Parathyroid adenoma (tissue), 2 donors: ENCODE measurements around the gene NECTIN1.

ENCODE experiments used
- H2AFZ ChIP-seq: fragments of 300-600 bp; sonication (generic); one replicate; pipeline ENCODE4 v1.7.0; 2017; ENCODE audit warnings: antibody characterized with exemption, mild to moderate bottlenecking
- H3K27ac ChIP-seq: fragments of 300-600 bp; sonication (generic); one replicate; pipeline ENCODE4 v1.7.0; 2017
- H3K27me3 ChIP-seq: fragments of 300-600 bp; sonication (generic); one replicate; pipeline ENCODE4 v1.7.0; 2017; ENCODE audit warnings: low read length; ENCODE audit not compliant: control insufficient read depth, insufficient read depth
- H3K36me3 ChIP-seq: fragments of 300-600 bp; sonication (generic); one replicate; pipeline ENCODE4 v1.7.0; 2017; ENCODE audit warnings: low read length; ENCODE audit not compliant: control insufficient read depth, insufficient read depth
- H3K4me1 ChIP-seq: fragments of 300-600 bp; sonication (generic); one replicate; pipeline ENCODE4 v1.7.0; 2017; ENCODE audit warnings: control low read depth
- H3K4me2 ChIP-seq: fragments of 300-600 bp; sonication (generic); one replicate; pipeline ENCODE4 v1.7.0; 2017; ENCODE audit warnings: low read length
- H3K4me3 ChIP-seq: fragments of 300-600 bp; sonication (generic); one replicate; pipeline ENCODE4 v1.7.0; 2017; ENCODE audit warnings: low read depth, low read length
- H3K79me2 ChIP-seq: fragments of 300-600 bp; sonication (generic); one replicate; pipeline ENCODE4 v1.7.0; 2017; ENCODE audit warnings: control low read depth
- H3K9ac ChIP-seq: fragments of 300-600 bp; sonication (generic); one replicate; pipeline ENCODE4 v1.7.0; 2017; ENCODE audit warnings: mild to moderate bottlenecking
- H3K9me3 ChIP-seq: fragments of 300-600 bp; sonication (generic); one replicate; pipeline ENCODE4 v1.7.0; 2017; ENCODE audit warnings: low read length; ENCODE audit not compliant: control insufficient read depth
- CTCF ChIP-seq: fragments of 300-600 bp; sonication (generic); IDR thresholded peaks from one replicate; pipeline ENCODE4 v1.7.0; 2017; ENCODE audit warnings: antibody characterized with exemption, mild to moderate bottlenecking
- donor health status: primary hyperparathyroidism.

NECTIN1 gene

GRCh38 chr11:119691020-119691666, 37.9 kb downstream of the NECTIN1 start:
- no peaks in the 10 kb centered on the region for H3K36me3 ChIP-seq
- no peaks in the 10 kb centered on the region for H3K4me1 ChIP-seq
- no peak overlapping the region for H3K9ac ChIP-seq
- H2AFZ ChIP-seq, result no peak overlapping the region
- no peak overlapping the region for H3K4me2 ChIP-seq
- no peak for TF ChIP-seq CTCF
- no peak overlapping the region for H3K4me3 ChIP-seq
- H3K9me3 ChIP-seq, result no peaks in the 10 kb centered on the region
- H3K27me3 ChIP-seq, result no peaks in the 10 kb centered on the region
- H3K27ac ChIP-seq, result no peak overlapping the region
- no peaks in the 10 kb centered on the region for H3K79me2 ChIP-seq

GRCh38 chr11:119689302-119689701, 39.7 kb downstream of the NECTIN1 start:
- no peaks in the 10 kb centered on the region for H3K4me1 ChIP-seq
- no peak for TF ChIP-seq CTCF
- no peak overlapping the region for H3K4me3 ChIP-seq
- no peaks in the 10 kb centered on the region for H3K79me2 ChIP-seq
- H3K4me2 ChIP-seq, result no peak overlapping the region
- H3K36me3 ChIP-seq, result no peaks in the 10 kb centered on the region
- no peak overlapping the region for H3K27ac ChIP-seq
- no peak overlapping the region for H3K9ac ChIP-seq
- H2AFZ ChIP-seq, result no peak overlapping the region
- H3K9me3 ChIP-seq, result no peaks in the 10 kb centered on the region
- H3K27me3 ChIP-seq, result no peaks in the 10 kb centered on the region

GRCh38 chr11:119688356-119688755, 40.6 kb downstream of the NECTIN1 start:
- H3K27me3 ChIP-seq, result no peaks in the 10 kb centered on the region
- H3K79me2 ChIP-seq, result no peaks in the 10 kb centered on the region
- no peaks in the 10 kb centered on the region for H3K36me3 ChIP-seq
- no peak overlapping the region for H3K27ac ChIP-seq
- no peak overlapping the region for H3K9ac ChIP-seq
- no peak overlapping the region for H3K4me2 ChIP-seq
- no peak overlapping the region for H2AFZ ChIP-seq
- H3K9me3 ChIP-seq, result no peaks in the 10 kb centered on the region
- TF ChIP-seq CTCF, result no peak
- H3K4me1 ChIP-seq, result no peaks in the 10 kb centered on the region
- no peak overlapping the region for H3K4me3 ChIP-seq

GRCh38 chr11:119687373-119688046, 41.5 kb downstream of the NECTIN1 start:
- H3K9ac ChIP-seq, result no peak overlapping the region
- no peaks in the 10 kb centered on the region for H3K79me2 ChIP-seq
- no peak overlapping the region for H3K4me3 ChIP-seq
- no peaks in the 10 kb centered on the region for H3K36me3 ChIP-seq
- no peaks in the 10 kb centered on the region for H3K27me3 ChIP-seq
- H3K4me1 ChIP-seq, result no peaks in the 10 kb centered on the region
- no peak overlapping the region for H3K4me2 ChIP-seq
- H3K27ac ChIP-seq, result no peak overlapping the region
- no peaks in the 10 kb centered on the region for H3K9me3 ChIP-seq
- TF ChIP-seq CTCF, result no peak
- no peak overlapping the region for H2AFZ ChIP-seq
